GM12891 (cell line): Measurements from ENCODE around the gene CFTR.

Experiments
- POLR2A ChIP-seq: IDR thresholded peaks from 2 replicates; pipeline ENCODE4 v1.6.1; 2011; ENCODE audit warnings: low read depth, low read length, control low read depth
- POLR2AphosphoS5 ChIP-seq: IDR thresholded peaks from 2 replicates; pipeline ENCODE4 v1.6.1; 2011; ENCODE audit warnings: low read depth, low read length, control low read depth
- POU2F2 ChIP-seq: IDR thresholded peaks from 2 replicates; pipeline ENCODE4 v1.6.1; 2011; ENCODE audit warnings: low read depth, mild to moderate bottlenecking, control low read depth, low read length, moderate library complexity

DNA sequence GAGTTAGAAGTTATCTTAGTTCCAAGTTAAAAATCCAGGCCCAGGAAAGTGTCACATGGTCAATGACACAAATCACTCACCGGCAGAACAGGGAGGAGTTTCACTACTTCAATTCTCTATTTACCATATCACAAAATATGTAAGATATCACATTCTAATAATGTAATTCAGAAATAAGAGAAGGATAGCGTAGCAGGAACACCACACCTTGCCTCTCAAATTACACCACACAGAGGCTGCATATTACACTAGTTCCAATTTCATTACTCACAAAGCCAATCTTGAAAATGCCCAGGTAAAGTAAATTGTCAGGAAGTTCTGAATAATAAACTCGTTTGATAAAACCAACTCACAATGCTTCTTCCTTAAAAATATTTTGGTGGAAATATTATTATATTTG lies 224.2 kb downstream of the CFTR start:
- no peak for TF ChIP-seq POU2F2
- no peak for TF ChIP-seq POLR2A
- no peak for TF ChIP-seq POLR2AphosphoS5
